ENCODE measurements around the gene TUBB3.

TUBB3 gene

GRCh38 chr16:89969741-89970410 is 46.7 kb downstream of the TUBB3 start:
- TF ChIP-seq CTCF (IDR thresholded peaks at IDR 0.05; ENCODE audit: low read depth, low read length, missing control alignments) = no peak
- no peak overlapping the region for H3K4me3 ChIP-seq (replicated peaks; ENCODE audit: low read depth, low read length)
- no peak for DNase-seq (ENCODE audit: extremely low read depth, low read depth)

- DNase-seq (ENCODE audit: extremely low read depth, low read depth) = no peak
- TF ChIP-seq CTCF (IDR thresholded peaks at IDR 0.05; ENCODE audit: low read depth, low read length, missing control alignments) = no peak
These were observed 48.5 kb downstream of the TUBB3 start for GRCh38 chr16:89971495-89972243.

GRCh38 chr16:89972244-89973234 is 49.4 kb downstream of the TUBB3 start:
- TF ChIP-seq CTCF (IDR thresholded peaks at IDR 0.05; ENCODE audit: low read depth, low read length, missing control alignments) = no peak
- peak; percentile 43 for DNase-seq (ENCODE audit: extremely low read depth, low read depth)
- H3K4me3 ChIP-seq (replicated peaks; ENCODE audit: low read depth, low read length) = peak overlapping the region; percentile 68

More at GRCh38 chr16:89971495-89972243, 48.5 kb downstream of the TUBB3 start:
- H3K4me3 ChIP-seq (replicated peaks; ENCODE audit: low read depth, low read length) = peak overlapping the region; percentile 68

- TF ChIP-seq CTCF (IDR thresholded peaks at IDR 0.05; ENCODE audit: low read depth, low read length, missing control alignments) = no peak
These were observed 50.1 kb downstream of the TUBB3 start for GRCh38 chr16:89973235-89973634.

GRCh38 chr16:89973654-89974335 is 50.7 kb downstream of the TUBB3 start:
- no peak for DNase-seq (ENCODE audit: extremely low read depth, low read depth)
- peak overlapping the region; percentile 68 for H3K4me3 ChIP-seq (replicated peaks; ENCODE audit: low read depth, low read length)
- no peak for TF ChIP-seq CTCF (IDR thresholded peaks at IDR 0.05; ENCODE audit: low read depth, low read length, missing control alignments)

More at GRCh38 chr16:89973235-89973634, 50.1 kb downstream of the TUBB3 start:
- H3K4me3 ChIP-seq (replicated peaks; ENCODE audit: low read depth, low read length) = peak overlapping the region; percentile 68
- no peak for DNase-seq (ENCODE audit: extremely low read depth, low read depth)

- H3K4me3 ChIP-seq (replicated peaks; ENCODE audit: low read depth, low read length) = no peak overlapping the region
- TF ChIP-seq CTCF (IDR thresholded peaks at IDR 0.05; ENCODE audit: low read depth, low read length, missing control alignments) = no peak
- no peak for DNase-seq (ENCODE audit: extremely low read depth, low read depth)
These were observed 51.7 kb downstream of the TUBB3 start for GRCh38 chr16:89974870-89975269.
